Urinary bladder (tissue), 4 donors: ENCODE data around the gene AIRE. TPM values are rescaled to one million over a fixed set of nuclear protein-coding genes. Genes with fewer than 3 reads are reported as not detected.

Source experiments
- DNase-seq: peaks from one replicate; pipeline ENCODE4 v3.0.0-alpha.2; 2015; ENCODE audit errors: extremely low spot score
- H3K27ac ChIP-seq: one replicate; pipeline ENCODE4 v1.5.1; 2013; ENCODE audit warnings: low read depth, mild to moderate bottlenecking, moderate library complexity
- H3K36me3 ChIP-seq: one replicate; pipeline ENCODE4 v1.6.1; 2013; ENCODE audit warnings: mild to moderate bottlenecking, moderate library complexity; ENCODE audit not compliant: insufficient read depth
- H3K4me1 ChIP-seq: one replicate; pipeline ENCODE4 v1.6.1; 2013; ENCODE audit warnings: mild to moderate bottlenecking, moderate library complexity; ENCODE audit not compliant: insufficient read depth
- H3K4me3 ChIP-seq: one replicate; pipeline ENCODE4 v1.5.1; 2013; ENCODE audit warnings: low read depth, low read length
- WGBS: extraction: QIAGEN DNeasy Blood & Tissue Kit; methylation state at CpG from one replicate; pipeline ENCODE4 v1.1.7; 2013; 5-methylcytosine and 5-hydroxymethylcytosine counted together
- polyA plus RNA-seq: library from polyadenylated mRNA; stranded (reverse); fragments of 200-250 nt; gene quantifications from one replicate; pipeline ENCODE4 v1.2.3, GENCODE V29; 2013
- small RNA-seq: library from RNA; depleted of rRNA; stranded (forward); fragments of <200 nt; gene quantifications from one replicate; pipeline ENCODE3, GENCODE V24; 2014
- total RNA-seq: library from RNA; depleted of rRNA; stranded (reverse); fragments of >200 nt; gene quantifications from one replicate; pipeline ENCODE4 v1.2.3, GENCODE V29; 2014
- donor health status: healthy with polysubstance abuse.
- donor health status: healthy.

The AIRE gene
- total and polyA plus RNA-seq, 2 donors = 0.03 to 0.11 TPM

GRCh38 chr21:44345495-44345894, 59.8 kb downstream of the AIRE start:
- Histone ChIP-seq H3K4me1 (no peaks in the 10 kb centered on the region), H3K4me3 (no peak overlapping the region), H3K27ac (no peak overlapping the region), H3K36me3 (no peaks in the 10 kb centered on the region)
- DNase-seq = no peak
- 69% methylated on average over 11 of the region's 11 CpGs for WGBS

- no peaks in the 10 kb centered on the region for H3K4me1 ChIP-seq
- H3K27ac ChIP-seq = no peak overlapping the region
- WGBS = 51% methylated on average over 22 of the region's 22 CpGs
- H3K4me3 ChIP-seq = no peak overlapping the region
- DNase-seq = no peak
- H3K36me3 ChIP-seq = no peaks in the 10 kb centered on the region
These were observed 62.3 kb downstream of the AIRE start for GRCh38 chr21:44347911-44348451.

Small RNA genes lying within 50 kb of the gene (small RNA-seq; reads per million reads assigned to genes)
- not detected for gene AP001059.3

Other genes starting within 250 kb of the AIRE start
- gene PWP2, start 178.5 kb upstream of the AIRE start, total RNA-seq = 9.2 TPM
- gene PWP2, start 178.5 kb upstream of the AIRE start, polyA plus RNA-seq = 8.6 TPM
- 20.9 TPM for gene GATD3, start 152.2 kb upstream of the AIRE start, total RNA-seq
- gene GATD3, start 152.2 kb upstream of the AIRE start, polyA plus RNA-seq = 52.0 TPM
- gene ICOSLG, start 44.9 kb upstream of the AIRE start, total RNA-seq = 2.7 TPM
- 1.3 TPM for gene ICOSLG, start 44.9 kb upstream of the AIRE start, polyA plus RNA-seq
- not detected for gene DNMT3L, start 24.0 kb upstream of the AIRE start, total RNA-seq
- gene DNMT3L, start 24.0 kb upstream of the AIRE start, polyA plus RNA-seq = not detected
- 74.8 TPM for gene PFKL, start 14.2 kb downstream of the AIRE start, total RNA-seq
- 116 TPM for gene PFKL, start 14.2 kb downstream of the AIRE start, polyA plus RNA-seq
- gene CFAP410, start 53.5 kb downstream of the AIRE start, total RNA-seq = 10.1 TPM
- gene CFAP410, start 53.5 kb downstream of the AIRE start, polyA plus RNA-seq = 43.7 TPM
- gene TRPM2, start 67.7 kb downstream of the AIRE start, total RNA-seq = 1.2 TPM
- 3.3 TPM for gene TRPM2, start 67.7 kb downstream of the AIRE start, polyA plus RNA-seq
- gene LRRC3, start 169.6 kb downstream of the AIRE start, total RNA-seq = 1.5 TPM
- gene LRRC3, start 169.6 kb downstream of the AIRE start, polyA plus RNA-seq = 4.1 TPM